ENCODE data around the gene CASP6.
"Not testable (repeated sequence)": the region's sequence is repeated elsewhere in the genome, so short reads cannot be mapped to it uniquely, and the experiment has no call there.

Gene CASP6

DNA sequence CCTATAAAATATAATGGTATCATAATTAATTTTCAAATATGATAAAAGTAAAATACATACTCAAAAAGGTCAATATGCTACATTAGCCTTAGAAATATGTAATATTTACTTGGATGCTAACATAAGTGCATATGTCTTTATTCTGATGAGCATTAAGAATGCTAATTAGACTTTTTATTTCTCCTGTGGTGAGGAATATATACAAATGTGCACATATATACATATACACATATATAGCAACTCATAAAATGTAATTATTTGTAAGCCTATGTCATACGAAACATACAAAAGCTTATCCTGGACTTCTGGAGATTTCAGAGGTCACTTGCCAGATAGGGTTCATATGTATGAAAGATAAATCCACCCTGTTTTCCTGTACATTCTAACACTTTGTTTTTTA is 15.5 kb upstream of the CASP6 start:
- no peak for DNase-seq

DNA sequence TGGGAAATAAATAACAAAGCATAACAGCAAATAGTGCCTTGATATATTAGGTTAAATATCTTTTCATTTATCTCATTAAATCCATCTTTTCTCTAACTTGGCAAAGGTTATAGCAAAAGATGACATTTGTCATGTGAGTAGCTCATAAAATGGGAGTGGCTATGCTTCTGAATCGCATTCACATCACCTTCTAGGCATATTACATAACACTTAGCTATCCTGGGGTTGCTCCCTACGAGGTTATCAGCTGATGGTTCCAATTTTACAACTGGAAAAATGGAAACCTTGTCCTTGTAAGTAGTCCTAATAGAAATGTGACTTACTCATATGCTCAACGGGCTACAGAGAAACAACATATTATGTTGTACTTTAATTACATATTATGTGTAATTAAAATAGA is 10.3 kb upstream of the CASP6 start:
- DNase-seq = no peak

DNA sequence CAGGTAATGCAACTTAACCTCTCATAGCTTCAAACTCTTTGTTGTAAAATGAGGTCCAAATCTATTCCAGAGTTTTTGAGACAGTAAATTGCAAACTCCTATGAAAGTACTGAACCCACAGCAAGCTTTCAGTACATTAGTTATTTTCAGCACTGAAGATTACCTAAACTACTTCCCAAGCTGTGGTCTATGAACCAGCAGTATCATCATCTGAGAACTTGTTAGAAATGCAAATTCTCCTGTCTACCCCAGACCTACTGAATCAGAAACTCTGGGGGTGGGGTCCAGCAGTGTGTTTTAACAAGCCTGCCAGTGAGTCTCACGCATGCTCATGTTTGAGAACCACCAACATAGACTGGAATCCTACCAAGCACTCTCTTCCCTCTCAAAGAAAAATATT is 5.7 kb upstream of the CASP6 start:
- no peak for DNase-seq

DNA sequence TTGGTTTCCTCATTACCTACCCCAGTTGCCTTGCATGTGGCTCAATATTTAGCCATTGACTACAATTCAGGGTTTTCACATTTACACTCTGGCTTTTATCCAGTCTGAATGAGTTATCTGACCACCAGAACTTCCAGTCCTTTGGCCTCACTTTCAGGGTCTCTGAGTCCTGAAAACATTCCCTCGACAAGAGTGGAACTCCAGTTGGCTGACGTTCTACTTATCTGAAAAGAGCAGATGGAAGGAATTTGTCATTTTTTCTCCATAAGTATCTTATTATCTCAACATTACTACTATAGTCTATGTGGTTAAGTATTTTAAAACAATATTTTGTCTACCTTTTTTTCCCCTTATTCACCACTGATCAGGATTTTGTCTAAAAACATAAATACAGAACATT is 5.2 kb upstream of the CASP6 start:
- DNase-seq = no peak

DNA sequence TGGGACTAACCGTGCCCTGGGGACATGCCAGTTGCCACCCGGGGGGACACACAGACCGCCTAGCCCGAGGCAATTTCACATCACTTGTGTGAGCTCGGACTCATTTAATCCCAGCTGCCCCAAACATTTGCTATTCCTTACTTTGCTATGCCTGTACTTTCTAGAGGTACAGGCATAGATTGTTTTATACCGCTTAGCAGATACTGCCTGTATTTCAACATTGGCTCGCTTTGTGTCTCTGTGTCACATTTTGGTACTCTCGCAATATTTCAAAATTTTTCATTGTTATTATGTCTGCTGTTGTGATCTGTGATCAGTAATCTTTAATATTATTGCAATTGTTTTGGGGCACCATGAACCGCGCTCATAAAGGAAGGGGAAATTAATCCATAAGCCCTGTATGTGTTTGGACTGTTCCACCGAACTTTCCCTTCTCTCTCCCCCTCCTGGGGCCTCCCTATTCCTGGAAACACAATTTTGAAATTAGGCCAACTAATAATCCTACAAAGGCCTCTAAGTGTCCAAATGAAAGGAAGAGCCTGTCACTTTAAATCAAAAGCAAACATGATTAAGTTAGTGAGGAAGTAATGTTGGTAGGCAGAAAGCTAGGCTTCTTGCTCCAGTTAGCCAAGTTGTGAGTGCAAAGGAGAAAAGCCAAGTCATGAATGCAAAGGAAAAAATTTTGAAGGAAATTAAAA is 568 bp upstream of the CASP6 start:
- DNase-seq = no peak

DNA sequence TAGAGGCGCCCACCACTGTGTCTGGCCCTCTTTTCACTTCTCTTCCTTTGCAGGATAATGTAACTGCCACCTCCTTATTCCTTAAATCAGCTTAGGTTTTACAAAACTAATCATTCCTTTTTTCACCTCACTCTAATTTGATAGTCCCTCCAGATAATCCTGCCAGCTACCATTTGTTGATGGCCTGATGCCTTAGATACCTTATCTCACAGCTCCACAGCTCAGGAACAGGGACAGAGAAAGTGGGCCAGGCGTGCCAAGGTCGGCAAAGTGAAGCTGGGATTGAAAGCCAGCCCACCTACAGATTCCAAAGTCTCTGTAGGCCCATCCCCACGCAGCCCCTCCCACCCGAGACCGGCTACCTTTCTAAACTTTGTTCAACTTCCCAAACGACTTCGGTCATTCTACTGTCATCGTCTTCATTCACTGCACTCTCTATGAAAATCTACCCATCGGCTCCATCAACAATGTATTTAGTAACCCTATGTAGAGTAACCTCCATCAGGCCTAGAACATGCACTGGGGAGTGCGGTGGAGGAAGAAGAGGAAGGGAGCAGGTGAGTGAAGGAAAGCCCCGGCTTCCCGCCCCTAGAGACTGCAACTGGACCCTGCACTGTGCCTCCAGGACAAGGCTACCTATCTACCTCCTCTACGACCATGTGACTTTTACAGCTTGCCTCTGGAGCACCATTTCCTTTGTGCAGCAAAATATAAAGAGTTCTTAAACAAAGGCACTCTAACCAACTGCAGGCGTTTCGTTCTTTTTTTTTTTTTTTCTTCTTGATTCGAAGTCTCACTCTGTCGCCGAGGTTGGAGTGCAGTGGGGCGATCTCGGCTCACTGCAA is 1.5 kb downstream of the CASP6 start:
- DNase-seq = no peak

DNA sequence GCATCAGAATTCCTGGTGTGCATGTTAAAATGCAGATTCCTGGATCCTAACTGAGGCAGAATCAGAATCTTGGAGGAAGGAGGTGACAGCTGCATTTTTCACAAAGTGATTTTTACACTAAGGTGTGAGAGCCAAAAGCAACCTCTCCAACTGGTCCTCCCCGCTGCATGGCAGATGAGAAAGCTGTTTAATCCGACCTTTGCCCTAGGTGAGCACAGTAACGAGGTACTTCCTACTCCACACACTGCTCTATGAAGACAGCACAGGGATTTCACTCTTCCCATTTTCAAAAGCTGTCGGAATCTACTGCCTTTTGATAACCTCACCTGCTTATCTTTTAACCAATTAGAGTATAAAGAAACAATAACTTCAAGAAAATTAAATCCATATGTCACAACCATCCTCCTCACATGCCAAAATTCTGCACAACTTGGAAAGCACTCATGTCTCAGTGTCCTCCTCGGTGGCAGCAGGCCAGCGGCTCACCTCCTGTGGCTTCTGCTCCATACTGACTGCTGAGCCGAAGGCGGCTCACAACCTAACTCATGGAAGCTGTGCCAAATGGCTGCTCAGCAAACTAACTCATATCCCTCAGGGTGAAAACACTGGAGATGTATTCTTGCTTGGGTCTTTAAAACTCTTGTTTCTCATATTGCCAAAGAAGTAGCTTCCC is 3.6 kb downstream of the CASP6 start:
- DNase-seq = no peak

DNA sequence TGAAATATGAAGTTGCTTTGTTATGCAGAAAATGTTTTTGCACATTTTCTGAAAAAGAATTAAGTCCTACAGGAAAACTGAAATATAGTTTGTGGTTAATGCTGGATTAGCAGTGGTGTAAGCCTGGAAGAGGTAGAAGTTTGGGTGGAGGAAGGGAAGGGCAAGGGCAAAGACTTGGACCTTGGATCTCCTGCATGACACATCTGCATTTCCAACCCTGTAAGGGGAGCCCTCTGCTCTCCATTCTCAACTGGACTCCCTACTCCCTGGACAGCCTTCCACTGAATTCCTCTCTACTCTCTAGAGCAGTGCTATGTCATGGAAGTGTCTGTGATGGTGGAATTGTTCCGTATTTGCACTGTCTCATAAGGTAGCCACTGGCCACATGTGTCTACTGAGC is 4.6 kb downstream of the CASP6 start:
- DNase-seq = no peak

DNA sequence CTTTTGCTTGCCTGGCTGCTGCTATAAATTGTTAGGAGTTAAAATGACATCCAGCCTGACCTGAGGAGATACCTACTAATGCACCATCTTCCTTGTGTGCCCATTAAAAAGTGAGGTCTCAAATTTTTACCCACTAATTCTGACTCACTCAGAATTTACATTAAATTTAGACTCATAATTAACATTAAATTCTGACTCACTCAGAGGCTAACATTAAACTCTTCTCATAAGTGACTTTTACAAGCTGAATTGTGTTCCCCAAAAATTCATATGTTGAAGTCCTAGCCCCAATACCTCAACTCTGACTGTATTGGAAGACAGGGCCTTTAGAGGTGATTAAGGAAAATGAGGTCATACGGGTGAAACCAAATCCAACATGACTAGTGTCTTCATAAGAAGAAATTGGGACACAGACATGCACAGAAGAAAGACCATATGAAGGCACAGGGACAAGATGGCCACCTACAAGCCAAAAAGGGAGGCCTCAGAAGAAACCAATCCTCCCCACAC is 11.8 kb downstream of the CASP6 start:
- DNase-seq = no peak

DNA sequence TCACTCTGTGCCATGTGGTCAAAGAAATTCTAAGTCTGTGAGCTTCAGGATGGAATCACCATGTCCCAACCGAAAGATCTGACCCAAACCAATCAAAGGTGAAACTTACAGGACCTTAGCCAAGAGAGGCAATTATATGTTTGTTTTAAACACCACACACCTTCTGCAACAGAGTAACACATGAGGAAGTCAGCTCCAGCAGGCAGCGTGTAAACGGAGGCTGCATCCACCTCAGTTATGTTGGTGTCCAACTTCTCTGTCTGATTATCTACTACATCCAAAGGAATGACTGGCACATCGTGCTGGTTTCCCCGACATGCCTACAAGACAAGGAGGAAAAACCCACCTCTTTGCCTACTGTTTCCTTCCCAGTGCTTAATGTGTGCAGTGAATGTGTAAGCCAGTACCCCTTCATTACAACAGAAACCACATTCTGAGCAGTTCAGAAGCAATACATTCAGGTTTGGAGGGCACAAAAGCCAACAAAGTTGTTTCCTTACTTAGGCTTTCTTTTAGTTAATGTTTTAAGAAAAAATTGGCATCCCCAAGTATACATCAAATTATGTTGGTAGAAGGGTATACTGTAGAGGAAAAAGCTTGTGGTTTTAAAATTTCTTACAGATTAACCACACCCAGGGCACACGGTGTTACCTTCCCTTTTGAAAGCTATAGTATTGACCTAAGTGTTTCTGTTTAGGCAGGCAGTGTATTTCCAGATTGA is 12.4 kb downstream of the CASP6 start:
- no peak for DNase-seq

DNA sequence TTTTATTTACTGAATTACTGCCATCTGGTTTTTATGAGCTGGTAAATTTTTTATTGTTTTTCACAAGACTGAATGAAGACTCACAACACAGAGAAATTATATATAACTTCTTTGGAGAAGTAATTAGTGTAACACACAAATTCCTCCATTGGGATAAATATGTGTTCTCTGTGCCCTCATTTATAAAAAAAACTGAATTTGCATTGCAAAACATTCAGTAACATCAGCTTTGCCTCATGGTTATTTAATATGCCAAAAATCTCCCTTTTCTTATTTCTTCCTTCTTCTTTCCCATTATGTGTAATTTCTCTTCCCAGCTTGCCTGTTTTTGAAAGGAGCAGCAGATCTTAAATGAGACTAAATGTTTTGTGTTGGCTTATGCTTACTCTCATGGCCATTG is 18.5 kb downstream of the CASP6 start:
- DNase-seq = no peak

DNA sequence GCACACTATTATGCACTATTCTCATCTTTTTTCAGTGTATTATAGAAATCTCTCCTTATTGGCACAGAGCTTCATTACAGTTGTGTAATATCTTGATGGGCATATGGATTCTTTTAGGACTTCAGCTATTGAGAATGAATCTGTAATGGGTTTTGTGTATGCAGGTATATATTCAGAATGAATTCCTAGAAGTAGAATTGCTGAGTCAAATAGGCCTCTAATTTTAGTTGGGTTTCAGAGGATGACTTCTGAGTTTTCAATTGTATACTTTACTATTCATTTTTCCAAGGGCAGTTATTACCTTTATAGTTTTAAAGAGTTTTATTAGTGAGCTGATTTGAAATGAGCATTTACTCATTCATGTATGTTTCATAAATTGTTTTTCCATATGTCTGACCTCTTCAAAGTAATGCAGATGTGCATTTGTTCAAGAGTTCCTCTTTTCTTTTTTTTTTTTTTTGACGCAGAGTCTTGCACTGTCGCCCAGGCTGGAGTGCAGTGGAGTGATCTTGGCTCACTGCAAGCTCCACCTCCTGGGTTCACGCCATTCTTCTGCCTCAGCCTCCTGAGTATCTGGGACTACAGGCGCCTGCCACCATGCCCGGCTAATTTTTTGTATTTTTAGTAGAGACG is 19.5 kb downstream of the CASP6 start:
- no peak for DNase-seq

DNA sequence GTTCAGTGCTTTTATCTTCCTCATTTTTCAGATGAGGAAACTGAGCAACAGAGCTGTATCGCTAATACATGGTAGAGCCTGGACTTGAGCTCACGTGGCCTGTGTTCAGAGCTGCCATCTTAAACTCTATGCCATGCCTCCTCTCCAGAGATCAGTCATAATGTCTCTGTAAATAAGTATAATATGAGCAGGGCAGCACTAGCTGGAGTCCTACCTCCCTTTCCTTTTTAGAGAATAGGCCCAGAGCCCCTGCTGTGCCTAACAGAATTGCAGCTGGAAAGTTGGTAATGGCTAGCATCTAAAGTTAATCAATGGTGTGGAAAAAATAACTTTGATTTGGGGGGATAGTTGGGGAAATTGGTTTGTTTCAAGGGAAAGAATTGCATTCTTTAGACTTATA is 20.4 kb downstream of the CASP6 start:
- DNase-seq = no peak

DNA sequence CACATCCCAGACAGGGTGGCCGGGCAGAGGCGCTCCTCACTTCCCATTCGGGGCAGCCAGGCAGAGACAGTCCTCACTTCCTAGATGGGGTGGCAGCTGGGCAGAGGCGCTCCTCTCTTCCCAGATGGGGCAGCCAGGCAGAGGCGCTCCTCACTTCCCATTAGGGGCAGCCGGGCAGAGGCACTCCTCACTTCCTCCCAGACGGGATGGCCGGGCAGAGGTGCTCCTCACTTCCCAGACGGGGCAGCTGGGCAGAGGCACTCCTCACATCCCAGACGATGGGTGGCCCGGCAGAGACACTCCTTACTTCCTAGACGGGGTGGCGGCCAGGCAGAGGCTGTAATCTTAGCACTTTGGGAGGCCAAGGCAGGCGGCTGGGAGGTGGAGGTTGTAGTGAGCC is 24.3 kb downstream of the CASP6 start:
- DNase-seq = not testable (repeated sequence)

DNA sequence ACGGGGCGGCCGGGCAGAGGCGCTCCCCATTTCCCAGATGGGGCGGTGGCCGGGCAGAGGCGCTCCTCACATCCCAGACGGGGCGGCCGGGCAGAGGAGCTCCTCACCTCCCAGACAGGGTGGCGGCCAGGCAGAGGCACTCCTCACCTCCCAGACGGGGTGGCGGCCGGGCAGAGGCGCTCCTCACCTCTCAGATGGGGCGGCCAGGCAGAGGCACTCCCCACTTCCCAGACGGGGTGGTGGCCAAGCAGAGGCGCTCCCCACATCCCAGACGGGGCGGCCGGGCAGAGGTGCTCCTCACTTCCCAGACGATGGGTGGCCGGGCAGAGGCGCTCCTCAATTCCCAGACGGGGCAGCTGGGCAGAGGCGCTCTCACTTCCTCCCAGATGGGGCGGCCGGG is 24.8 kb downstream of the CASP6 start:
- not testable (repeated sequence) for DNase-seq

DNA sequence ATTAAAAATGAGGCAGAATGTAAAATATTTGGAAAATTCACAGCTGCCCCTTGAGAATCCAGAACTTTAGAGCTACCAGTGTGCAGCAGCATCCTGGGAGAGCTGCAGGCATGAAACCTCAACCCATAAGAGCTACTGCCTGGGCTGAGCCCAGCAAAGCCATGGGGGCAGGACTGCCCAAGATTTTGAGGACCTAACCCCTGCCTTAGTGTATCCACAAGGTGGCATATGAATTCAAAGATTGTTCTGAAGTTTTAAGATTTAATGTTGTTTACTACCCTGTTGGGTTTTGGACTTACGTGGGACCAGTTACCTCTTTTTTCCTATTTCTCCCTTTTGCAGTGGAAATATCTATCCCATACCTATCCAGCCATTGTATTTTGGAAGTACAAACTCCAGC is 26.4 kb downstream of the CASP6 start:
- no peak for DNase-seq

DNA sequence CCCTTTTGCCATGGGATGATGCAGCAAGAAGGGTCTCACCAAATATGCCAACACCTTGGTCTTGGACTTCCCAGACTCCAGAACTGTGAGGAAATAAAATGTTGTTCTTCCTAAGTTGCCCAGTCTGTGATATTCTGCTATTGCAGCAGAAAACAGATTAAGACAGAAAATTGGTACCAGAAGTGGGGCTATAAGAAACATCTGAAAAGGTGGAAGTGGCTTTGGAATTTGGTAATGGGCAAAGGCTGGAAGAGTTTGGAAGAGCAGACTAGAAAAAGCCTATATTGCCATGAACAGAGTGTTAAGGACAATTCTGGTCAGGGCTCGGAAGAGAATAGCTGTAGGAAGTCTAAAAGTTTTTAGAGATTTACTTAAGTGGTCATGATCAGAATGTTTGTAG is 27.4 kb downstream of the CASP6 start:
- DNase-seq = no peak

DNA sequence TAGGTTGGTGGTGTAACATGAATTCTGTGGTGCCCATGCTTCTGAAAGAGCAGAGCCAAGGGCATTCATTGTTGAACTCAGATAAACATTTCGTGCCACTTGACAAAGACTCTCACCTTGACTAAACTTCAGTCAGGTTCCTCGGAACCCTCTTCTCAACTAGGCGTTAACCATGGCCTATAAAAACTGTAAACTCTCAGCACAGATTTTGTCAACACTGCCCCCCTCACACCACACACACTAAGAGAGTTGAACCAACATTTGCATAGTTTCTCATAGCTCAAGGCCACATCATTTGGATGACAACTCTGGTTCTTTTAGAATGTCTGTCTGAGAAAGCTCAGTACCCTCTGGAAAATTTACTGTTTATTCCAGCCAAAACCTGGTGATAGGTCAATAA is 28.1 kb downstream of the CASP6 start:
- DNase-seq = no peak

DNA sequence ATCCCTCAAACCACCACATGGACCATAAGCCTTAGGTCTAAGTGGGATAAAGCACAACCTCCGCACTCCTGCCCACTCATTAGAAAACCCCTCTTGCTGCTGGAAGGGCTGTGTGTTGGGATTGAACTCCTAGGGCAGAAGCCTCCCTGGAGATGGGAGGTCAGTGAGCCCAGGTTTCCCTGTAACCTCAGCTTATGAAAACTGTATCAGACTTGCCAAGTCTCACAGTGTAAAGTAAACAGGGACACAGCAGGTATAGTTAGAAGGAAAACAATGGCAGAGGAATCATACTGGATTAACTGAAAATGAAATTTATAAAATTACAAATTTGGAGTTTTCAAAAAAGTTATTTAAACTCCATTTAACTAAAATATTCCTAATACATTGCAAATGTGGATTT is 29.9 kb downstream of the CASP6 start:
- DNase-seq = no peak

DNA sequence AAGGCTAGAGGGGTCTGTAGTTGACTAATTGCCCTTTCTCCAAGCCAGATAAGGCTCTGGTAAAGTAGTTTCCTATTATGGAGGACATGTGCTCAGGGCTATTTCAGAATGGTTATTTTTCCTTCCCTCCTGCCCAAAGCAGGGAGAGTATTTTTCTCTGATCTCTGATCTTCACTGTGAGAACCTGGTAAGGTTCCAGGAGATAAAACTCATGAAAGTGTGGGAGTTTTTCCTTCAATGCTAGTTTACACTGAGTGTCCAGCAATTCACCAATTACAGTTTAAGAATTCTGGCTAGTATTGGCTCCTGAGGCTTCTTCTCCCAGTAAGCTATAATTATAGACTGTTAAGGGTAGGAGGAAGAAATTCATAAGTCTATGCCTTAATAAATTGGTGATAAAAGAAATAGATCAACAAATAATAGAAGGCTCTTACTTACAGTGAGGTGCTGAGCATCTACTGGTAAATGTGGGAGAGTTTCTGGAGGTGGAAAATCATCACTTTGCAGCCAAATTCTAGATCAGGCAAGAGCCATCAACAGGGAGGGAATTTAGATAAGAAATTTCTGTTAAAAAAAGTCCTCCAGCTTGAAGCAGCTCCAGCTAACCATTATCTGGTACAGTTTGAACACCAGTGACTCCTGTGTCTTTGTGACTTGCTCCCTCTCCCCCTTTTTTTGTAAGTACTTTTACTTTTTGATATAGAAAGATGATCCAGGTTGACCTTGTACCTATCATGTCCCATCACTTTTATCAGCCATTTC is 30.9 kb downstream of the CASP6 start:
- DNase-seq = no peak

DNA sequence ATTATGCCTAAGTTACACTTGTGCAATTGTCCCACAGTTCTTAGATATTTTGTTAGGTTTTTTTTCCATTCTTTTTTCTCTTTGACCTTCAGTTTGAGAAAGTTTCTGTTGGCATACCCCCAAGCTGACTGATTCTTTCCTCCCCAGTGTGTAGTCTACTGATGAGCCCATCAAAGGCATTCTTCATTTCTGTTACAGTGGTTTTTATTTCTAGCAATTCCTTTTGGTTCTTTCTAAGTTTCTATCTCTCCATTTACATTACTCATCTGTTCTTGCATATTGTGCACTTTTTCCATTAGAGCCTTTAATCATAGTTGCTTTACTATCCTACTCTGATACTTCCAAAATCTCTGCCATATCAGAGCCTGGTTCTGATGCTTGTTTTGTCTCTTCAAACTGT is 31.9 kb downstream of the CASP6 start:
- no peak for DNase-seq

Data from SHP77 treated with DMSO at 0.1 percent for 48 hours (cell line).